ENCODE measurements around the gene SPTBN4. TPM values are rescaled to one million over a fixed set of nuclear protein-coding genes. Genes with fewer than 3 reads are reported as not detected.
A peak's percentile ranks its signal among the peaks of the same experiment; 100 is the strongest.
"Not testable (repeated sequence)": the region's sequence is repeated elsewhere in the genome, so short reads cannot be mapped to it uniquely, and the experiment has no call there.

Gene SPTBN4
- total RNA-seq, 1 donor from 2014 or later, result 0.53 TPM

DNA sequence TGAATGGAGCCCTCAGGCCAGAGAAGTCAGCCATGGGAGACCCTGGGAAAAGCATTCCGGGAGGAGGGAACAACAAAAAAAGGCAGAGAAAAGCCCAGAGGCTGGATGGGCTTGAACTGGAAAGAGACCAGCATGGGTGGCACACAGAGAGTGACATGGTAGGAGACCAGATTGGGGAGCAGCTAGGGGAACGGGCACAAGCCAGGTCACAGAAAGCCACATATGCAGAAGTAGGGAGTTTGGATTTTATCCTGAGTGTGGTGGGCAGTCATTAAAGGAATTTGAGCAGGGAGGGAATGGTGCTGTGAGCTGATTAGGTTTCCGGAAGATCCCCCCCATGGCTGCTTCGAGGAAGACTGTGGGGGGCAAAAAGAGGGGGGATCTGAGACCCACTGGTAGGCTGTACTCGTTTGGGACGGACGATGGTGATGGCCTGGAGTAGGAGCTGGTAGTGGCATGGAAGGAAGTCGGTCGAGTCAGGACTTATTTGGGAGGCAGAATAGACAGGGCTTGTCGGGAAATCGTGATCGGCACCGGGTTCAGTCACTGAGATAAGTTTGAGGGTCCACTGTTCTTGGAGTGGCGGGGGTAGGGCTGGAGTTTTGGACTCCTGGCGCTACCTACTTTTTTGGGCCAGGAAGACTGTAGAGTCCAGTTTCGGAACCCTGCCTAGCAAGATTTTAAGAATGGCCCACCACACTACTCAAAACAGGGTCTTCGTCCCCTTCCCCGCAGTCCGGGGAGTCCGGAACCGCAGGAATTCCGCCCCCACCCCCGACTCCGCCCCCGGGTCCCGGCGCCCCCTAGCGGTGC lies 42.0 kb upstream of the SPTBN4 start:
- ATAC-seq (no peak), DNase-seq (no peak)
- H3K36me3 ChIP-seq, result peaks cover 14% of the 10 kb centered on the region
- peak overlapping the region; percentile 99 for H3K27ac ChIP-seq
- H3K9me3 ChIP-seq, result no peaks in the 10 kb centered on the region
- no peaks in the 10 kb centered on the region for H3K27me3 ChIP-seq (ENCODE audit: low read depth)
- peaks cover 50% of the 10 kb centered on the region for H3K4me1 ChIP-seq
- peak overlapping the region; percentile 89 for H3K4me3 ChIP-seq
- intact Hi-C loops (cut with DNase I), result no loop called here
- TF ChIP-seq, protein P1, sequence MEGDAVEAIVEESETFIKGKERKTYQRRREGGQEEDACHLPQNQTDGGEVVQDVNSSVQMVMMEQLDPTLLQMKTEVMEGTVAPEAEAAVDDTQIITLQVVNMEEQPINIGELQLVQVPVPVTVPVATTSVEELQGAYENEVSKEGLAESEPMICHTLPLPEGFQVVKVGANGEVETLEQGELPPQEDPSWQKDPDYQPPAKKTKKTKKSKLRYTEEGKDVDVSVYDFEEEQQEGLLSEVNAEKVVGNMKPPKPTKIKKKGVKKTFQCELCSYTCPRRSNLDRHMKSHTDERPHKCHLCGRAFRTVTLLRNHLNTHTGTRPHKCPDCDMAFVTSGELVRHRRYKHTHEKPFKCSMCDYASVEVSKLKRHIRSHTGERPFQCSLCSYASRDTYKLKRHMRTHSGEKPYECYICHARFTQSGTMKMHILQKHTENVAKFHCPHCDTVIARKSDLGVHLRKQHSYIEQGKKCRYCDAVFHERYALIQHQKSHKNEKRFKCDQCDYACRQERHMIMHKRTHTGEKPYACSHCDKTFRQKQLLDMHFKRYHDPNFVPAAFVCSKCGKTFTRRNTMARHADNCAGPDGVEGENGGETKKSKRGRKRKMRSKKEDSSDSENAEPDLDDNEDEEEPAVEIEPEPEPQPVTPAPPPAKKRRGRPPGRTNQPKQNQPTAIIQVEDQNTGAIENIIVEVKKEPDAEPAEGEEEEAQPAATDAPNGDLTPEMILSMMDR (IDR thresholded peaks at IDR 0.05), result no peak

DNA sequence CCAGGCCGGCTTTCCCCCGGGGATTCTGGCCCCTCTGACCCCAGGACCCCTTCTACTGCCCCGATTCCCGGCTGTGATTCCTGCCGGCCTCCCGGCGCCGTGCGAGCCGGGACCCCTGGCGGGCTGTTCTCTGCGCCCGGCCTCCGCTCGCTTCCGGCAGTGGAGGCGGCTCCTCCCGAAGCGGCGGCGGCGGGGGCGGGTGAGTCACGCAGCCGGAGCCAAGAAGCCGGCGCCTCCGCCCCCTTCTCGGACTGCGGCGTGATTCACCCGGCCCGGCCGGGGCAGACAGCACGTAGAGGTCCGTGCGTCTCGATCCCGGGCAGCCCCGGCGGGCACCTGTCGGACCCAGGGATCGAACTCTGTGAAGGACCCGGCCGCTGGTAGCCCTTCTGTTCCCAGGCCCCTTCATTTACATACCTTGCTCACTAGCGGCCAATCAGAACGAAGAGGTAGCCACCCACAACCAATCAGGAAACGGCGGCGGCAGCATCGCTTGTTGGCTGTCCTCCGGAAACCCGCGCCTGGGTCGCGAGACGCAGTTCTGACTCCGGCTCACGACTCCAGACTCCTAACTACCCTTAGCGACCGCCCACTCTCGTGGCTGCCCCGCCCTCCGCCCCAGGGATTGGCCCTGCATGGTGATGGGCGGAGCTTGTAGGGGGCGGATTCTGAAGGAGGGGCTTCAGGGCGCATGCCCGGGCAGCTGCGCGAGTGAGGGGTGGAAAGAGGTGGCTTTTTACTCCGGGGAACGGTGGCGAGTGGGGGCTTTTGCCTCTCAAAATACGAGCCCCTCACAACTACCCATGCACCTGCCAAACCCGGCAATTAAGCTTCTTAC lies 41.1 kb upstream of the SPTBN4 start, which contains the start of gene SERTAD1:
Gene SERTAD1, minus strand, starts transcription at position 543 of the 838 bp plus-strand sequence. CDS start 2,446 bp downstream, outside the sequence.
- Histone ChIP-seq H3K27me3 (ENCODE audit: low read depth) (no peaks in the 10 kb centered on the region), H3K27ac (peak within 1 kb of the TSS; percentile 99), H3K36me3 (peaks cover 14% of the 10 kb centered on the region), H3K4me3 (peak within 1 kb of the TSS; percentile 89), H3K9me3 (no peaks in the 10 kb centered on the region), H3K4me1 (peaks cover 42% of the 10 kb centered on the region)
- TF ChIP-seq, protein P1 (IDR thresholded peaks at IDR 0.05), result peak; percentile 77
- ATAC-seq, result peak; percentile 92 to 97
- DNase-seq, result peak; percentile 100
- intact Hi-C loops (cut with DNase I), result no loop called here

DNA sequence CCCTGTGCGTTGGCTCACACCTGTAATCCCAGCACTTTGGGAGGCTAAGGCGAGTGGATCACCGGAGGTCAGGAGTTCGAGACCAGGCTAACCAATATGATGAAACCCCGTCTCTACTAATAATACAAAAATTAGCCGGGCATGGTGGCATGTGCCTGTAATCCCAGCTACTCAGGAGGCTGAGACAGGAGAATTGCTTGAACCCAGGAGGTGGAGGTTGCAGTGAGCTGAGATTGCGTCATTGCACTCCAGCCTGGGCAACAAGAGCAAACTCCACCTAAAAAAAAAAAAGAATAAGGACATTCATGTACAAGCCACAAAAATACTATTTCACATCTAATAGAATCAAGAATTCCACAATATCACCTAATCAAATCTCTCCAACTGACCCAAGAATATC lies 38.6 kb upstream of the SPTBN4 start:
- H3K27ac ChIP-seq; H3K9me3 ChIP-seq; intact Hi-C loops (cut with DNase I); ATAC-seq; H3K36me3 ChIP-seq; H3K27me3 ChIP-seq (ENCODE audit: low read depth); H3K4me3 ChIP-seq; DNase-seq: not testable (repeated sequence)
- peaks cover 33% of the 10 kb centered on the region for H3K4me1 ChIP-seq

DNA sequence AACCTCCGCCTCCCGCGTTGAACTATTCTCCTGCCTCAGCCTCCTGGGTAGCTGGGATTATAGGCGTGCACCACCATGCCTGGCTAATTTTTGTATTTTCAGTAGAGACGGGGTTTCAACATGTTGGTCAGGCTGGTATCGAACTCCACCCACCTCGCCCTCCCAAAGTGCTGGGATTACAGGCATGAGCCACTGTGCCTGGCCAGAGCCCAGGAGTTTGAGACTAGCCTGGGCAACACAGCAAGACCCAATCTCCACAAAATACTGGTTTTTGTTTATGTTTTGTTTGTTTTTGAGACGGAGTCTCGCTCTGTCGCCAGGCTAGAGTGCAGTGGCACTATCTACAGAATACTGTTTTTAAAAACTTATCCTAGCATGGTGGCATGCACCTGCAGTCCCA lies 36.6 kb upstream of the SPTBN4 start:
- H3K9me3 ChIP-seq; H3K4me3 ChIP-seq; intact Hi-C loops (cut with DNase I); H3K27me3 ChIP-seq (ENCODE audit: low read depth); H3K36me3 ChIP-seq; ATAC-seq; DNase-seq; H3K27ac ChIP-seq: not testable (repeated sequence)
- H3K4me1 ChIP-seq, result peaks cover 30% of the 10 kb centered on the region

DNA sequence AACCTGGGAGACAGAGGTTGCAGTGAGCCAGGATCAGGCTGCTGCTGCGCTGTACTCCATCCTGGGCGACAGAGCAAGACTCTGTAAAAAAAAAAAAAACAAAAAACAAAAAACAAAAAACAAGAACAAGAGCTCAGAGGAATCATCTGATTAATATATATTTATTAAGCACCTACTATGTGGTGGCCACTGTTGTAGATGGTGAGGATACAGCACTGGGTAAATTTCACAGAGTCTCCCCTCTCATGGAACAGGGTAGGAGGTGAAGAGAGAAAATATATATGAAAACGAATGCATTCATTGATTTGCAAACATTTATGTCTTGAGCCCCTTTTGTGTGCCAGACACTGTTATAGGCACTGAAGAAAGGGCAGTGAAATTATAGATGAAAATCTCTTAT lies 35.1 kb upstream of the SPTBN4 start:
- ATAC-seq (no peak), DNase-seq (no peak)
- Histone ChIP-seq H3K27me3 (ENCODE audit: low read depth) (no peaks in the 10 kb centered on the region), H3K4me1 (peaks cover 25% of the 10 kb centered on the region), H3K9me3 (no peaks in the 10 kb centered on the region), H3K36me3 (no peaks in the 10 kb centered on the region), H3K4me3 (no peak overlapping the region), H3K27ac (peak overlapping the region; percentile 94)
- TF ChIP-seq, protein P1 (IDR thresholded peaks at IDR 0.05), result no peak
- intact Hi-C loops (cut with DNase I), result no loop called here

DNA sequence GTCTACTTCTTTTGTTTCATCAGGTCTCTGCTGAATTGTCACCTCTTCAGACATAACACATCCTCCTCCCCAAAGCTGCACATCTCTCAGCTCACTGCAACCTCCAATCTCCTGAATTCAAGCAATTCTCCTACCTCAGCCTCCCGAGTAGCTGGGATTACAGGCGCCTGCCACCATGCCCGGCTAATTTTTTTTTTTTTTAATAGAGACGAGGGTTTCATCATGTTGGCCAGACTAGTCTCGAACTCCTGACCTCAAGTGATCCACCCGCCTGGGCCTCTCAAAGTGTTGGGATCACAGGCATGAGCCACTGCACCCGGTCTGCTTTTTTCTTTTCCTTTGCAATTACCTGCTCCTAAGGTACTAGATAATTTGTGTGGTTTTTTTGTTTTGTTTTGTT lies 34.0 kb upstream of the SPTBN4 start:
- H3K9me3 ChIP-seq; ATAC-seq; DNase-seq; intact Hi-C loops (cut with DNase I); H3K36me3 ChIP-seq; H3K27me3 ChIP-seq (ENCODE audit: low read depth): not testable (repeated sequence)
- Histone ChIP-seq H3K27ac (peak overlapping the region; percentile 94), H3K4me3 (peak overlapping the region; percentile 53), H3K4me1 (peaks cover 21% of the 10 kb centered on the region)
